Right forelimb (tissue), 1 donor: Measurements from ENCODE around the gene NCS1.

Experiments used
- DNase-seq: peaks from one replicate; pipeline ENCODE4 v3.0.0-alpha.2; 2018

The NCS1 gene

GRCh38 chr9:130177898-130178805 is 5.9 kb downstream of the NCS1 start:
- DNase-seq = no peak

GRCh38 chr9:130179331-130179907 is 7.2 kb downstream of the NCS1 start:
- DNase-seq = no peak

DNA sequence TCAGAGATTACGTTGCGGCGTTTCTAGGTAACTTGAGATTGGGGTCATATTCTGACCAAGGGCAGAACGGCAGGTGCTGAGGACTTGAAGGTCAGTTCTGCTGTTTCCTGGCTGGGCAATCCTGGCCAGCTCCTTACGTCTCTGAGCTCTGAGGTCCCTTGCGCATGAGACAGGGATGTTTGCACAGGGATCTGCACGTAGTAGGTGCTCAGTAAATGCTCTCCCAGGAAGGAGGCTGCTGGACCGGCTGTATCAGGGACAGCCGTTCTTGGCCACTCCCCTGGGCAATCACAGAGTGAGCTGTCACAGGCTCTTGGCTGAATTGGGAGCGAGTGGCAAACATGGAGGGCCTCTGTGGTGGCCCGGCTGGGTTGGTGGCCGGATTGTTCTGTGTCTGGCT is 8.3 kb downstream of the NCS1 start:
- no peak for DNase-seq

DNA sequence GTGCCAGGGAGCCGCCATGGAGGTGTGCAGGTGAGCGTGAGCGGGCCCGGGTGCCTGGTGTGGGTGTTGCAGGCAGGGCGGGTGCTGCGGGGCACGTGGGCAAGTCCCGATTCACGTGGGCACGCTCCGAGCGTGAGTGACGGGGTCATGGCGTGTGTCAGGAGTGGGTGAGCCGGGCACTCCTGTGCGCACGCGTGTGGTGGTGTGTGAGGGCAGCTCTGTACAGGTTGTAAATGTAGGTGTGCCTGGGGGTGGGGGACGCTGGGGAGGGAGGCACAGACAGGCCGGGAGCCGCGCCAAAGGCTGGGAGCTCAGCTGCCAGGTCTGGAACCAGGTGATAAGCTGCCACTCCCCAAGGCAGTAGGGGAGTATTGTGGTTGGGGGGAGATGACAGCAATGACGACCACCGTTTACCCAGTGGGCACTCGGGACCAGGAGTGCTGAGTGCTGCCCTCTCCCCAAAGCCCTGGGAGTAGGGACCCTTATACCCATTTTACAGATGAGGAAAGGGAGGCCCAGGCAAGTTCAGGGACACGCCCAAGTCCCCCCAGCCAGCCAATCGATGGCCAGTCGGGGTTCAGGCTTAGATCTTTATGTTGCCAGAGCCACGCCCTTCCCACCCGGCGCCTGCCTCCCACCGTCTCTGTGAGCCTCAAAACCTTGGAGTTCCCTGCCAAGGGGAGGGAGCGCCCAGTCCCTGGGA is 9.6 kb downstream of the NCS1 start:
- no peak for DNase-seq

- no peak for DNase-seq
These were observed 10.2 kb downstream of the NCS1 start for GRCh38 chr9:130182381-130182909.

- peak; percentile 68 for DNase-seq
These were observed 11.0 kb downstream of the NCS1 start for GRCh38 chr9:130183133-130183762.

DNA sequence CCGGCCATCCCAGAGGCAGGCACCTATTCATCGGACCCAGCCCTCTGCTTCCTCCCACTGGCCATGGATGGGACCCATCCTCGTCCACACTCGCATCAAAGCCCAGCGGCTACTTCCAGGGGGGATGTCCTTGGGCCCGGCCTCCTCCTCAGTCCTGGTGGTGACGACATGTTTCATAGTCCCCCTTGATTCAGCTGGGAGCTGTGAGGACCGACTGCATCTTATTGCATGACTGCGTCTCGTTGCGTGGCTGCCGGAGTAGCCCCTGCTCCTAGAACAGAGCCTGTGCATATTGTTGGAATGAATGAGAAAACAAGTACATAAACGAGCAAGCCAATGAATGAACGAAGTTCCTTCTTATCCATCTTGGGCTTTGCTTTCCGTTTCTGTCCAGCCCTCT is 12.8 kb downstream of the NCS1 start:
- DNase-seq = peak; percentile 48

DNA sequence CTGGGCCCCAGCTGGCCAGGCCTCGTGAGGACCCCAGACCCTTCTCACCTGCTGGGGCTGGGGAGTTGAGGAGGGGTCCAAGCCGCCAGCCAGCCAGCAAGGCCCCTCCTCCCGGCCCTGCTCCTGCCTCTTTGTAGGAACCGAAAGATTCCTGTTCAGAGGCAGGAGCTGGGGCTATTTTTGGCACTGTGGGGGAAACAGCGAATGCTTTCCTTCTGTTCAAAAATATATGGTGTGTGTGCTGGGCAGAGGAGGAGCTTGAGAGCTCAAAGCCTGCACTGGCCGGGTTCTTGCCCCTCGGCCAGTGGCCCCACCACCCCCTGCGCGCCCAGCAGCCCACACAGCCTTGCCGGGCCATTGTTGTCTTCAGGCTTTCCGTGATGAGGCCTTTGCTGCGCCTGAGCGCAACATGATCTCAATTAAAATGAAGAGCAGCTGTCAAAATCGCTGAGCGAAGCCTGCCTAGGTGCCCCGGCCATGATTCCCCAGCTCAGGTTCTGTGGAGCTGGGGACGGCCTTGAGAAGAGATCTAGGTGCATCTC is 13.4 kb downstream of the NCS1 start:
- no peak for DNase-seq

DNA sequence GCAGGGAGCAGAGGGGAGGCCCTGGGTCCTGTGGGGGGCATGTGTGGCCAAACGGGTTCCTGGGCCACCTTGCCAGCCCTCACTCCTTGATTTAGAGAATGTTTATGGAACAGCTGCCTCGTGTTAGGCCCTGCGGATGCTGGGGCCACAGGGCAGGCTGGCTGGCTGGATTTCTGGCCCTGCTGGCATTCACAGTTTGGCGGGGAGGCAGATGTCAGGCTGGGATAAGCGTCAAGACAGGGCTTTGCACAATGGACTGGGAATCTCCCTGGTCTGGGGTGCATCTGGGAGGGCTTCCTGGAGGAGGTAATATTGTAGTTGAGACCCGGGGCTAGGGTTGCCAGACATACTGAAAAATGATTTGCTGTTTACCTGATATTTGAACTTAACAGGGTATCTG is 13.8 kb downstream of the NCS1 start:
- DNase-seq = no peak

DNA sequence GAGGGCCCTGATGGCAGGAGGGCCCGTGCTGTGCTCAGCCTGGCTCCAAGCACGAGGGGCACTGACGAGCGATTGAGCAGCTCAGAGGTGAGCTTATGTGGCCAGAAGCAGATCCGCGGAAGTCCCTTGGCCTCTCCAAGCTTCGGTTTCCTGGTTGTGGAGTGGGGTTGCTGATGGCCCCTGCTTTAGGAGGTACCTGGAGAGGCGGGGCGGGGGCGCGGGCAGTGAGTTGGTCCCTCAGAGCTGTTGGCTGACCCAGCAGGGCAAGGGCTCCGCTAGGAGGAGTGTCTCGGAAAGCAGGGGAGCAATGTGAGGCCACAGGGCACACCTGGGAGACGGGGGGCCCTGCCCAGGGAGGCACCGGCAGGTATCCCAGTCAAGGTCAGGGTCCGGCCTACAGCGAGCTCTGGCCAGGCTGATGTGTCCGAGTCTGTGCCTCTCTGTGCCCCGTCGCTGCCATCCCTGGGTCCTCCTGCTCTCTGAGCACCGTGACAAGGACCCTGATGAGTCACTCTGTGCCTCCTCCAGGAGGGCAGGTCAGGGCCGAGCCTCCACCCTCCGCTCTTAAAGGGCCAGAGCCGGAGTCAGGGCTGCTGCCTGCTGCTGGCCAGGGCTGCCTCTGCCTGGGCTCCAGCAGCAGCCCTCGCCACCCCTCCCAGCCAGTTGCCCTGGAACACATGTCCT is 14.8 kb downstream of the NCS1 start:
- DNase-seq = no peak

DNA sequence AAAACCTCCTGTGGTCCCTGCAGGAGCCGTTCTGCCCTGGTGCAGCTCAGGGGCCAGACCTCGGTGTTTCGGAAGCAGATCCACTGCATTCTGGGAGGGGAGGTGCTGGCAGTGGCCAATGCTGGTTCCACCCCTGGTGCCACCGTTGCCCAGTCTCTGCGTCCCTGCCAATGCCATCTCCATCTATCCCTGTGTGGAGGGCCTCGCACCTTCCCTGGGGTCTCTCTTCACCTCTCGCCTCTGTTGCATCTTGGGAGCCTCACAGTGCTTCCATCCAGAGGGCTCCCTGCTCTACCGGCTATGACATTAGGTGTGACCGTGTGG is 15.3 kb downstream of the NCS1 start:
- DNase-seq = no peak

GRCh38 chr9:130188860-130189481 is 16.8 kb downstream of the NCS1 start:
- DNase-seq = no peak

DNA sequence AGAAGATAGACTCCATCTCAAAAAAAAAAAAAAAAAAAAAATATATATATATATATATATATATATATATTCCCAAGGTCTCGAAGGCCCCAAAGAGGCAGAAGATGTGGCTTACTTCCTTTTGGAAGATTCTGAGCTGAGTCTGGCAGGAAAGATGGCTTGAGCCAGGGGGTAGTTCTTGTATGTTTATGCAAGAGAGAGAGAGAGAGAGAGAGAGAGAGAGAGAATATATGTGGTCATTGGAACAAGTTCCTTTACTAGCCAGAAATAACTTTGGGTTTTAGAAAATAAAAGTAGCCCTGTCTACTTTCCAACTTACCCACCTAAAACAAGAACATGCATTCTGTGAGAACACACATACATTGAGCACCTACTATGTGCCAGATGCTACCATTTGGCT is 17.6 kb downstream of the NCS1 start:
- DNase-seq = no peak

- DNase-seq = no peak
These were observed 19.0 kb downstream of the NCS1 start for GRCh38 chr9:130191068-130191748.

DNA sequence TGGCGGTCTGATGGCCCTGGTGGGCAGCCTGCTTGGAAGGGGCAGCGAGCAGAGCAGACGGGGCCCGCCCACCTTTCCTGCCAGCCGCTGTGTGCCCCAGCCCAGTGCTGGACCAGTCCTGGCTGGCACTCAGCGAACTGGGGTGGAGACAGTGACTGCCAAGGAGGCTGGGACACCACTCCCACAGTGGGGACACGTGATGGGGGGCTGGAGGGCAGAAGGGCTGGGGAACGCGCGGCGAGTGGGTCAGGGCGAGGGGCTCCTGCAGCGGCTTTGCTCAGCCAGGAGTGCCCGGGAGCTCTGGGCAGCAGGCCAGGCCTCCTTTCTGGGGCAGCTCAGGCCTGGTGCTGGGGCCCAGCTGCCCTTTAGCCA is 19.5 kb downstream of the NCS1 start:
- DNase-seq = no peak

GRCh38 chr9:130192382-130192999 is 20.3 kb downstream of the NCS1 start:
- no peak for DNase-seq

DNA sequence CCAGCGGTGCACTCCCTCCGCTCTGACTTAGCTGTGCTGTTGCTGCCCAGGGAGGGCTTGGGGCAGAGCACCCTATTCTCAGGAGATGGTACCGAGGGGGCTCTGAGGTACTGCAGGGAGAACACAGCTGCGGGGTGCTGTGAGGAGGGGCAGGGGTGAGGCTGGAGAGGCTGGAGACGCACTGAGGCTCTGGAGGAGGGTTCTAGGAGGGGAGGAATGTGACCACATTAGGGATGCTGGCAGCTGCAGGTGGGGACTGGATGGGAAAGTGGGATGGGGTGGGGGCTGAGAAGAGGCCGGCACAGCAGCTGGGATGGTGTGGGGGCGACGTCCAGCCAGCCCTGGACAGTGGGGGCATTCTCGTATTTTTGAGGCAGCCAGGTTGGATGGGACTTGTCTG is 20.9 kb downstream of the NCS1 start:
- DNase-seq = no peak

DNA sequence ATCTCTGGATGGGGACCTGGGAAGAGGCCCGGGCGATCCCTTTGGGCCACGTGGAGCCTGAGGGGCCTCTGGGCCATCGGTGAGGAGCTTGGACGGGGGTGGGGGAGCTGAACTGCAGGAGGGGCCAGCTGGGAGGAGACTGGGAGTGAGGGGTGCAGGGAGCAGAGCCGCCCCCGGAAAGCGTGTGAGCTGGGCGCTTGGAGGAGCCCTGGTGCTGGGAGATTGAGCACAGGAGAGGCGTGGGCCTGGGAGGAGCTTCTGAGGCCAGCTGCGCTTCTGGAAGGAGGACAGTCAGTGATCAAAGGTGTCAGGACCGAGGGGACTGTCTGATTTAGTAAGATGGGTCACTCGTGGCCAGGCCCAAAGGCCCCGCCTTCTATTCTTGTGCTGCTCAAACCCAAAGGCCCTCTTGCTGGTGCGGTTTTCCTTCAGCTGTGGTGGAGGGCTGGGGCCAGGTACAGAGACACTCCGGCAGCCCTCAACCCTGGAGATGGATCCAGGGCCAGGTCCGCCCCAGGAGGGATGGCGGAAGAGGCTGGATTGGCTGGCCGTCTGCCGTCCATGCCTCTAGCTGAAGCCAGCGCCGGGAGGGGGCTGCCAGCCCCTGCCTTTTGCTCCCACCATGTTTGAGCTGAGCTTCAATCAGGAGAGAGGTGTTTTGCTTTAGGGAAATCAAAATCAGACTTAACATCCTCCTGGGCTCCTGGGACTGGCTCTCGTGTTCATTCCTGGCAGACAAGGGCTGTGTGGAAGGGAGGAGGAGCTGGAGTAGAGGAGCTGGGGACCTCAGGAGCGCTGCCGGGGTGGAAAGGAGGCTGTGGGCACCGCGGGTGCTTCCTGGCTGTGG is 21.6 kb downstream of the NCS1 start:
- peak; percentile 66 for DNase-seq

GRCh38 chr9:130194378-130194932 is 22.3 kb downstream of the NCS1 start:
- no peak for DNase-seq

DNA sequence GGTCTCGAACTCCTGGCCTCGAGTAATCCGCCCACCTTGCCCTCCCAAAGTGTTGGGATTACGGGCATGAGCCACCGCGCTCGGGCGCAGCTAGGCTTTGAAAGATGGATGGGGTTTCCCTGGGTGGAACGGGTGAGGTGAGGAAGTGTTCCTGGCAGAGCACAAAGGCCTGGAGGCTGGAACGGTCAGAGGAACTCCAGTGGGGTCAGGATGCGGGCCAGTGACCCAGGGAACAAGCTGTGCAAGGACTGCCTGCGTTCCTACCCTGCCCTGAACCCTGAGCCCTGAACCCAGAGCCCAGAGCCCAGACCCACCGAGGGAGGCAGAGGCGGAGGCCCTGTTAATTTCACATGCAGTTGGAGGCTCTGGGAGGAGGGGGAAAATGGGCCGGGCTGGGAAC is 23.4 kb downstream of the NCS1 start:
- DNase-seq = no peak
